HCT116 (cell line): ENCODE results near the gene IGF2BP1. TPM values are rescaled to one million over a fixed set of nuclear protein-coding genes. Genes with fewer than 3 reads are reported as not detected.

Experiments used
- ATAC-seq: fragments of 200-7000 bp; cut with Tn5 transposase; 2 replicates; pipeline ENCODE4 v1.9.1; 2020; ENCODE audit warnings: mild to moderate bottlenecking, moderate library complexity
- BruUV-seq: library from RNA; stranded (reverse); fragments of 400-500 nt; replicated peaks from 2 replicates; lab custom pipeline; 2021; lab: Mats Ljungman, UMichigan
- CTCF ChIA-PET: fragments of 300-600 bp; sonication (Branson Sonifier 250); formaldehyde crosslinking; loops from one replicate; lab custom pipeline; 2021; ENCODE audit warnings: antibody characterized with exemption; lab: Charles Lee
- POLR2A ChIA-PET: fragments of 300-600, 350-600 bp; sonication (Branson Sonifier 250); formaldehyde crosslinking; loops from one replicate; lab custom pipeline; 2021; ENCODE audit warnings: antibody characterized with exemption; lab: Charles Lee
- RAD21 ChIA-PET, 2 experiments: fragments of 300-600 bp; sonication (Branson Sonifier 250); formaldehyde crosslinking; loops; one replicate each; lab custom pipeline; 2023; ENCODE audit warnings: low total read pairs in 2 of 2; ENCODE audit not compliant: uncharacterized antibody in 2 of 2, unreplicated experiment in 2 of 2, low non-redundant PET in 1 of 2; lab: Charles Lee
- DNase-seq: peaks from one replicate; pipeline ENCODE4 v3.0.0-alpha.2; 2010; ENCODE audit warnings: low read depth, low spot score
- H2AFZ ChIP-seq: fragments of 200-600 bp; shearing (Covaris generic), sonication (generic); 2 replicates; pipeline ENCODE4 v1.6.1; 2017; ENCODE audit warnings: low read depth, mixed run types, mixed read lengths, antibody characterized with exemption, low read length; ENCODE audit not compliant: poor library complexity, severe bottlenecking
- H3K27ac ChIP-seq: 2 replicates; pipeline ENCODE4 v1.5.1; 2012; ENCODE audit warnings: low read depth, low read length
- H3K27me3 ChIP-seq: fragments of 200-600 bp; sonication (generic); 2 replicates; pipeline ENCODE4 v1.6.1; 2016; ENCODE audit warnings: mixed run types, low read length, mixed read lengths; ENCODE audit not compliant: insufficient read depth
- H3K36me3 ChIP-seq, 2 experiments: fragments of 200-500 bp in 1 of 2; fragments of 200-600 bp in 1 of 2; sonication (Bioruptor generic) in 1 of 2; sonication (generic) in 1 of 2; 2 replicates each; pipeline versions ENCODE4 v1.5.1 to v1.6.1; 2014 to 2016; ENCODE audit warnings: low read length in 2 of 2, inconsistent platforms in 1 of 2, mixed read lengths in 1 of 2, mixed run types in 1 of 2; ENCODE audit not compliant: insufficient read depth in 2 of 2, control insufficient read depth in 1 of 2
- H3K4me1 ChIP-seq, 2 experiments: fragments of 200-600 bp in 1 of 2; sonication (generic) in 1 of 2; 2 replicates each; pipeline versions ENCODE4 v1.5.1 to v1.6.1; 2012 to 2017; ENCODE audit warnings: low read length in 2 of 2, inconsistent platforms in 1 of 2, mild to moderate bottlenecking in 1 of 2, mixed read lengths in 1 of 2, mixed run types in 1 of 2, moderate library complexity in 1 of 2; ENCODE audit not compliant: insufficient read depth in 2 of 2, control insufficient read depth in 1 of 2
- H3K4me2 ChIP-seq: fragments of 200-600 bp; sonication (generic); 2 replicates; pipeline ENCODE4 v1.6.1; 2017; ENCODE audit warnings: mixed run types, low read length, mixed read lengths
- H3K4me3 ChIP-seq, 2 experiments: fragments of 200-600 bp in 1 of 2; sonication (generic) in 1 of 2; replicated peaks in 1 of 2; 2 replicates each; pipeline ENCODE4 v1.5.1; 2011 to 2016; ENCODE audit warnings: low read length in 2 of 2, control low read depth in 1 of 2, low read depth in 1 of 2, mild to moderate bottlenecking in 1 of 2, mixed read lengths in 1 of 2, mixed run types in 1 of 2
- H3K79me2 ChIP-seq: fragments of 200-600 bp; sonication (generic); 2 replicates; pipeline ENCODE4 v1.6.1; 2017; ENCODE audit warnings: mild to moderate bottlenecking, mixed run types, low read length, moderate library complexity, mixed read lengths; ENCODE audit not compliant: insufficient read depth
- H3K9ac ChIP-seq: fragments of 200-600 bp; sonication (generic); 2 replicates; pipeline ENCODE4 v1.6.1; 2016; ENCODE audit warnings: low read length, mixed read lengths
- H3K9me2 ChIP-seq: fragments of 200-600 bp; sonication (generic), shearing (Covaris generic); 2 replicates; pipeline ENCODE4 v1.6.1; 2017; ENCODE audit warnings: mixed run types, mild to moderate bottlenecking, moderate library complexity; ENCODE audit not compliant: insufficient read depth
- H3K9me3 ChIP-seq, 2 experiments: fragments of 200-500 bp in 1 of 2; fragments of 200-600 bp in 1 of 2; sonication (Bioruptor generic) in 1 of 2; sonication (generic) in 1 of 2; 2 replicates each; pipeline ENCODE4 v1.6.1; 2014 to 2017; ENCODE audit warnings: low read length in 2 of 2, mixed read lengths in 2 of 2, inconsistent platforms in 1 of 2, low read depth in 1 of 2, mild to moderate bottlenecking in 1 of 2, mixed run types in 1 of 2, moderate library complexity in 1 of 2; ENCODE audit not compliant: control insufficient read depth in 1 of 2, insufficient read depth in 1 of 2
- H4K20me1 ChIP-seq: fragments of 200-600 bp; sonication (generic), shearing (Covaris generic); 2 replicates; pipeline ENCODE4 v1.6.1; 2017; ENCODE audit warnings: mixed run types, mild to moderate bottlenecking, moderate library complexity; ENCODE audit not compliant: insufficient read depth
- CBX3 ChIP-seq: IDR thresholded peaks from 2 replicates; pipeline ENCODE4 v1.6.1; 2012; ENCODE audit warnings: low read depth
- CEBPB ChIP-seq: IDR thresholded peaks from 2 replicates; pipeline ENCODE4 v1.6.1; 2012; ENCODE audit warnings: low read depth
- CTCF ChIP-seq, 3 experiments: fragments of 200-600 bp in 1 of 3; sonication (generic) in 1 of 3; IDR thresholded peaks in 2 of 3; conservative IDR thresholded peaks in 1 of 3; 2 replicates each; pipeline ENCODE4 v1.5.1; 2012 to 2017; ENCODE audit warnings: low read depth in 2 of 3, low read length in 2 of 3, antibody characterized with exemption in 1 of 3, borderline replicate concordance in 1 of 3, control low read depth in 1 of 3, mild to moderate bottlenecking in 1 of 3, mixed read lengths in 1 of 3, mixed run types in 1 of 3, moderate library complexity in 1 of 3; ENCODE audit not compliant: insufficient read depth in 1 of 3
- EGR1 ChIP-seq: IDR thresholded peaks from 2 replicates; pipeline ENCODE4 v1.6.1; 2012; ENCODE audit warnings: low read depth
- ELF1 ChIP-seq: IDR thresholded peaks from 2 replicates; pipeline ENCODE4 v1.6.1; 2012; ENCODE audit warnings: low read depth, borderline replicate concordance
- EZH2 ChIP-seq: fragments of 200-600 bp; sonication (generic); IDR thresholded peaks from 2 replicates; pipeline ENCODE4 v1.6.1; 2017; ENCODE audit warnings: antibody characterized with exemption, mixed run types
- EZH2phosphoT487 ChIP-seq: fragments of 200-600 bp; IDR thresholded peaks from 2 replicates; pipeline ENCODE4 v1.6.1; 2018; ENCODE audit warnings: antibody characterized with exemption, borderline replicate concordance
- FOSL1 ChIP-seq: IDR thresholded peaks from 2 replicates; pipeline ENCODE4 v1.6.1; 2012; ENCODE audit warnings: low read depth
- JUND ChIP-seq: IDR thresholded peaks from 2 replicates; pipeline ENCODE4 v1.6.1; 2012
- POLR2A ChIP-seq: IDR thresholded peaks from 2 replicates; pipeline ENCODE4 v1.7.0; 2011; ENCODE audit warnings: borderline replicate concordance; ENCODE audit not compliant: insufficient read depth, insufficient read length; ENCODE audit errors: extremely low read depth
- POLR2AphosphoS5 ChIP-seq: IDR thresholded peaks from 2 replicates; pipeline ENCODE4 v1.6.1; 2011; ENCODE audit warnings: mild to moderate bottlenecking, low read depth, low read length, moderate library complexity
- RAD21 ChIP-seq: IDR thresholded peaks from 2 replicates; pipeline ENCODE4 v1.6.1; 2012; ENCODE audit warnings: low read depth, mild to moderate bottlenecking
- SIN3A ChIP-seq: IDR thresholded peaks from 2 replicates; pipeline ENCODE4 v1.6.1; 2012; ENCODE audit warnings: low read depth
- SP1 ChIP-seq: IDR thresholded peaks from 2 replicates; pipeline ENCODE4 v1.6.1; 2012; ENCODE audit warnings: low read depth
- SRF ChIP-seq: IDR thresholded peaks from 2 replicates; pipeline ENCODE4 v1.6.1; 2012; ENCODE audit warnings: low read depth
- YY1 ChIP-seq: IDR thresholded peaks from 2 replicates; pipeline ENCODE4 v1.6.1; 2011; ENCODE audit warnings: low read length, low read depth, moderate library complexity, mild to moderate bottlenecking; ENCODE audit not compliant: insufficient replicate concordance; ENCODE audit errors: extremely low read depth
- ZFX ChIP-seq: fragments of 450-650 bp; IDR thresholded peaks from 2 replicates; pipeline ENCODE4 v1.6.1; 2017
- ZNF274 ChIP-seq: fragments of 200-500 bp; sonication (Bioruptor generic); IDR thresholded peaks from 2 replicates; pipeline ENCODE4 v1.6.1; 2014; ENCODE audit warnings: mild to moderate bottlenecking, low read depth, low read length, inconsistent platforms
- intact Hi-C: fragments of 100-400 bp; cut with micrococcal nuclease; formaldehyde crosslinking; loops from 2 replicates; pipeline ENCODE4 v1.10.0; 2022
- total RNA-seq: library from RNA; stranded (reverse); gene quantifications from one replicate; pipeline ENCODE4 v1.2.1, GENCODE V29; 2021; ENCODE audit not compliant: unreplicated experiment
- TF ChIP-seq, protein P1 (sequence below): IDR thresholded peaks from 2 replicates; pipeline ENCODE4 v1.6.1; 2012; ENCODE audit warnings: low read depth
- TF ChIP-seq, protein P2 (sequence below): IDR thresholded peaks from 2 replicates; pipeline ENCODE4 v1.6.1; 2012
- TF ChIP-seq, protein P3 (sequence below): IDR thresholded peaks from 2 replicates; pipeline ENCODE4 v1.6.1; 2012

The IGF2BP1 gene
- total RNA-seq, 1 experiment from 2014 or later: 0.91 TPM

GRCh38 chr17:49086649-49087048 is 89.5 kb downstream of the IGF2BP1 start (continued):
- TF ChIP-seq, protein P1, sequence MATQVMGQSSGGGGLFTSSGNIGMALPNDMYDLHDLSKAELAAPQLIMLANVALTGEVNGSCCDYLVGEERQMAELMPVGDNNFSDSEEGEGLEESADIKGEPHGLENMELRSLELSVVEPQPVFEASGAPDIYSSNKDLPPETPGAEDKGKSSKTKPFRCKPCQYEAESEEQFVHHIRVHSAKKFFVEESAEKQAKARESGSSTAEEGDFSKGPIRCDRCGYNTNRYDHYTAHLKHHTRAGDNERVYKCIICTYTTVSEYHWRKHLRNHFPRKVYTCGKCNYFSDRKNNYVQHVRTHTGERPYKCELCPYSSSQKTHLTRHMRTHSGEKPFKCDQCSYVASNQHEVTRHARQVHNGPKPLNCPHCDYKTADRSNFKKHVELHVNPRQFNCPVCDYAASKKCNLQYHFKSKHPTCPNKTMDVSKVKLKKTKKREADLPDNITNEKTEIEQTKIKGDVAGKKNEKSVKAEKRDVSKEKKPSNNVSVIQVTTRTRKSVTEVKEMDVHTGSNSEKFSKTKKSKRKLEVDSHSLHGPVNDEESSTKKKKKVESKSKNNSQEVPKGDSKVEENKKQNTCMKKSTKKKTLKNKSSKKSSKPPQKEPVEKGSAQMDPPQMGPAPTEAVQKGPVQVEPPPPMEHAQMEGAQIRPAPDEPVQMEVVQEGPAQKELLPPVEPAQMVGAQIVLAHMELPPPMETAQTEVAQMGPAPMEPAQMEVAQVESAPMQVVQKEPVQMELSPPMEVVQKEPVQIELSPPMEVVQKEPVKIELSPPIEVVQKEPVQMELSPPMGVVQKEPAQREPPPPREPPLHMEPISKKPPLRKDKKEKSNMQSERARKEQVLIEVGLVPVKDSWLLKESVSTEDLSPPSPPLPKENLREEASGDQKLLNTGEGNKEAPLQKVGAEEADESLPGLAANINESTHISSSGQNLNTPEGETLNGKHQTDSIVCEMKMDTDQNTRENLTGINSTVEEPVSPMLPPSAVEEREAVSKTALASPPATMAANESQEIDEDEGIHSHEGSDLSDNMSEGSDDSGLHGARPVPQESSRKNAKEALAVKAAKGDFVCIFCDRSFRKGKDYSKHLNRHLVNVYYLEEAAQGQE: no peak
- TF ChIP-seq CEBPB: no peak
- TF ChIP-seq EZH2phosphoT487: no peak
- TF ChIP-seq ELF1: no peak
- no peak for TF ChIP-seq ZFX
- no peak for TF ChIP-seq CBX3
- no peak for TF ChIP-seq POLR2AphosphoS5
- no peak for TF ChIP-seq FOSL1

GRCh38 chr17:49089094-49089493 is 91.9 kb downstream of the IGF2BP1 start:
- no peak for ATAC-seq
- no TSS peak for BruUV-seq

More at GRCh38 chr17:49089094-49089493, 91.9 kb downstream of the IGF2BP1 start:
- ChIA-PET CTCF (no interaction called here), RAD21 (no interaction called here), POLR2A (no interaction called here)
- no peaks in the 10 kb centered on the region for H3K36me3 ChIP-seq
- no peak overlapping the region for H3K4me2 ChIP-seq
- no peak for DNase-seq
- H4K20me1 ChIP-seq: no peaks in the 10 kb centered on the region
- TF ChIP-seq ZFX: no peak
- no peak for TF ChIP-seq CTCF (IDR thresholded peaks at IDR 0.05 in 2 of 3, conservative IDR thresholded peaks at IDR 0.05 in 1 of 3; ENCODE audit: borderline replicate concordance in 1 of 3, insufficient read depth in 1 of 3, low read depth in 2 of 3, low read length in 2 of 3)
- no peak for TF ChIP-seq YY1
- TF ChIP-seq ZNF274: no peak
- TF ChIP-seq CBX3: no peak
- TF ChIP-seq SIN3A: no peak
- TF ChIP-seq EGR1: no peak
- TF ChIP-seq SRF: no peak
- TF ChIP-seq EZH2: no peak
- no peak for TF ChIP-seq POLR2A
- TF ChIP-seq JUND: no peak
- no peak for TF ChIP-seq CEBPB
- TF ChIP-seq, protein P2, sequence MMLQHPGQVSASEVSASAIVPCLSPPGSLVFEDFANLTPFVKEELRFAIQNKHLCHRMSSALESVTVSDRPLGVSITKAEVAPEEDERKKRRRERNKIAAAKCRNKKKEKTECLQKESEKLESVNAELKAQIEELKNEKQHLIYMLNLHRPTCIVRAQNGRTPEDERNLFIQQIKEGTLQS: no peak
- TF ChIP-seq SP1: no peak
- no peak for TF ChIP-seq EZH2phosphoT487
- TF ChIP-seq RAD21: no peak
- TF ChIP-seq, protein P3, sequence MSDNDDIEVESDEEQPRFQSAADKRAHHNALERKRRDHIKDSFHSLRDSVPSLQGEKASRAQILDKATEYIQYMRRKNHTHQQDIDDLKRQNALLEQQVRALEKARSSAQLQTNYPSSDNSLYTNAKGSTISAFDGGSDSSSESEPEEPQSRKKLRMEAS: no peak
- TF ChIP-seq ELF1: no peak
- no peaks in the 10 kb centered on the region for H3K79me2 ChIP-seq
- no peaks in the 10 kb centered on the region; the same call in 1 of the 2 replicates for H3K27me3 ChIP-seq
- H2AFZ ChIP-seq: no peak overlapping the region
- H3K9ac ChIP-seq: no peak overlapping the region
- H3K9me3 ChIP-seq: no peaks in the 10 kb centered on the region
- intact Hi-C loops: no loop called here
- H3K4me1 ChIP-seq: no peaks in the 10 kb centered on the region
- H3K27ac ChIP-seq: no peak overlapping the region
- no peak overlapping the region for H3K4me3 ChIP-seq
- no peaks in the 10 kb centered on the region for H3K9me2 ChIP-seq
